PFSK-1 (cell line): ENCODE results near the gene GRHL3.

ENCODE experiments used
- FOXP2 ChIP-seq: optimal IDR thresholded peaks from 2 replicates; pipeline ENCODE3; 2011; ENCODE audit warnings: borderline replicate concordance, control low read depth, inconsistent platforms; ENCODE audit not compliant: insufficient read depth; ENCODE audit errors: extremely low read length, extremely low read depth
- POLR2AphosphoS5 ChIP-seq: IDR thresholded peaks from 2 replicates; pipeline ENCODE4 v1.6.1; 2012; ENCODE audit warnings: low read depth, mild to moderate bottlenecking, control low read depth, low read length, moderate library complexity
- SIN3A ChIP-seq: IDR thresholded peaks from 2 replicates; pipeline ENCODE4 v1.6.1; 2012; ENCODE audit warnings: mild to moderate bottlenecking, low read length, moderate library complexity, borderline replicate concordance; ENCODE audit not compliant: insufficient read depth
- TAF1 ChIP-seq: IDR thresholded peaks from 2 replicates; pipeline ENCODE4 v1.6.1; 2012; ENCODE audit warnings: low read length, control low read depth, borderline replicate concordance; ENCODE audit not compliant: insufficient read depth
- TF ChIP-seq, protein P1 (sequence below), 2 experiments: IDR thresholded peaks; 2 replicates each; pipeline versions ENCODE4 v1.6.1 to v1.8.0; 2011 to 2012; ENCODE audit warnings: low read depth in 2 of 2, low read length in 2 of 2, control low read depth in 1 of 2, inconsistent platforms in 1 of 2, mild to moderate bottlenecking in 1 of 2, moderate library complexity in 1 of 2; ENCODE audit not compliant: insufficient read depth in 1 of 2

The GRHL3 gene

DNA sequence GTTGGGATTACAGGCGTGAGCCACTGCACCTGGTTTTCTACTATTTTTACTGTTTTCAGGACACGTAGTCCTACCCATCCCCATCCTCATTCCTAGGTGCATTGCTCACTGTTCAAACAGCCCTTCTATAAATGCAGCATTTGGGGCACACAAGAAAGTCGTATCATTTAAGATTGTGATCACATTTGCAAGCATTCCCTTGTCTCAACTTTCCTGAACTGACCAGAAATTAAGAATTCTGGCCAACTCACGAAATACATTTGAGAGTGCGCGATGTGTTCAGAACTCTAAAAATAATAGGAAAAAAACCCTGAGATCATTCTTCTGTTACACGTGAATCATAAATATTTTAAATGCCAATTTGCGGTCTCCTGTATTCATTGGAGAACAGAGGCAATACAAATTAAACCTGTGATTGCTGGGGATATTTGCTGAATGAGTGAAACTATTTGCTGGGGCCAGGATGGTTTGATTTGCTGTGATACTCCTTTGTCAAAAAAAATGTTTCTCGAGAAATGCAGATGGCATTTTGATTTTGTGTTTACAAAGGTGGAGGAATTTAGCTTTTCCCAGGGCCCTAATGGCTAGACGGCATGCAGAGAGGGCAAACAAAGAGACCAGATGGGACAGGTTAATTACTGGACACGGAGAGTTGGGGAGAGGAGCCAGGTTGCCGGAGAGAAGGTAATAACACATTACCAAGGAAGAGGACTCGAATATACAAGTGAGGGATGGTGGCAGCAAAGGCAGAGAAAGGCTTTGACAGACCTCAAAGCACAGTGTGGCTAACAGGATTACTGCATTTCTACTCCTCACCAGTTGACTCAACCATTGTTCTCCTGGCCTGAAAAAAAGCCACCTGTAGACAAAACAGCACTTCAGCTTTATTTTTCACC, 56.0 kb downstream of the GRHL3 start:
- TF ChIP-seq, protein P1, sequence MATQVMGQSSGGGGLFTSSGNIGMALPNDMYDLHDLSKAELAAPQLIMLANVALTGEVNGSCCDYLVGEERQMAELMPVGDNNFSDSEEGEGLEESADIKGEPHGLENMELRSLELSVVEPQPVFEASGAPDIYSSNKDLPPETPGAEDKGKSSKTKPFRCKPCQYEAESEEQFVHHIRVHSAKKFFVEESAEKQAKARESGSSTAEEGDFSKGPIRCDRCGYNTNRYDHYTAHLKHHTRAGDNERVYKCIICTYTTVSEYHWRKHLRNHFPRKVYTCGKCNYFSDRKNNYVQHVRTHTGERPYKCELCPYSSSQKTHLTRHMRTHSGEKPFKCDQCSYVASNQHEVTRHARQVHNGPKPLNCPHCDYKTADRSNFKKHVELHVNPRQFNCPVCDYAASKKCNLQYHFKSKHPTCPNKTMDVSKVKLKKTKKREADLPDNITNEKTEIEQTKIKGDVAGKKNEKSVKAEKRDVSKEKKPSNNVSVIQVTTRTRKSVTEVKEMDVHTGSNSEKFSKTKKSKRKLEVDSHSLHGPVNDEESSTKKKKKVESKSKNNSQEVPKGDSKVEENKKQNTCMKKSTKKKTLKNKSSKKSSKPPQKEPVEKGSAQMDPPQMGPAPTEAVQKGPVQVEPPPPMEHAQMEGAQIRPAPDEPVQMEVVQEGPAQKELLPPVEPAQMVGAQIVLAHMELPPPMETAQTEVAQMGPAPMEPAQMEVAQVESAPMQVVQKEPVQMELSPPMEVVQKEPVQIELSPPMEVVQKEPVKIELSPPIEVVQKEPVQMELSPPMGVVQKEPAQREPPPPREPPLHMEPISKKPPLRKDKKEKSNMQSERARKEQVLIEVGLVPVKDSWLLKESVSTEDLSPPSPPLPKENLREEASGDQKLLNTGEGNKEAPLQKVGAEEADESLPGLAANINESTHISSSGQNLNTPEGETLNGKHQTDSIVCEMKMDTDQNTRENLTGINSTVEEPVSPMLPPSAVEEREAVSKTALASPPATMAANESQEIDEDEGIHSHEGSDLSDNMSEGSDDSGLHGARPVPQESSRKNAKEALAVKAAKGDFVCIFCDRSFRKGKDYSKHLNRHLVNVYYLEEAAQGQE (IDR thresholded peaks at IDR 0.05; ENCODE audit: insufficient read depth in 1 of 2, low read depth in 2 of 2, low read length in 2 of 2): no peak
- TF ChIP-seq FOXP2 (no peak), TAF1 (no peak), SIN3A (no peak), POLR2AphosphoS5 (no peak)

DNA sequence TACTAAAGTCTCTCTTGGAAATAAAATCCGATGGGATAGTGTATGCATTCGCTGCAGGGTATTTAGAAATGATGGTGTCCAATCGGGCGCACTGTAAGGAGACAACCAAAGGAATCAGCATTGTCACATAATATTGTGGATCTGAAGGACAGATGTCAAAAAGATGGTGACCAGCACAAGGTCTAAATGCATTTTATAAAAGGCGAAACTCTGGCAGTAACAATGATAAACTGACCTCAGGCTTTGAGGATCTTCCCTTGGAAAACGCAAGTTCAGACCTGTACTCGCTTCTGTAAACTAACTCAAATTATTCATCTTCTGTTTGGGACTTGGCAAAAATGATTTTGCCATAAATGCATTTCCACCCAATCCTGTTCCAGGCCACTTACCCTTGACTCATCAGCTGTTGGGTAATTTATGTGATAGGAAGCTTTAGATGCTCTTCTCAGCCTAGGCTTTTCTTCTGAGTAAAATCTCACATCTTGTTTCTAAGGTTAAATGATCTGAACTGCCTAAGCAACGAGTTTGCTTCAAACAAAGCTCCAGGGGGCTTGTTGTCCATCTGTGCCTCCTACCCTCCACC, 60.7 kb downstream of the GRHL3 start:
- TF ChIP-seq SIN3A (no peak), POLR2AphosphoS5 (no peak)
- TF ChIP-seq, protein P1 (IDR thresholded peaks at IDR 0.05; ENCODE audit: insufficient read depth in 1 of 2, low read depth in 2 of 2, low read length in 2 of 2): no peak

DNA sequence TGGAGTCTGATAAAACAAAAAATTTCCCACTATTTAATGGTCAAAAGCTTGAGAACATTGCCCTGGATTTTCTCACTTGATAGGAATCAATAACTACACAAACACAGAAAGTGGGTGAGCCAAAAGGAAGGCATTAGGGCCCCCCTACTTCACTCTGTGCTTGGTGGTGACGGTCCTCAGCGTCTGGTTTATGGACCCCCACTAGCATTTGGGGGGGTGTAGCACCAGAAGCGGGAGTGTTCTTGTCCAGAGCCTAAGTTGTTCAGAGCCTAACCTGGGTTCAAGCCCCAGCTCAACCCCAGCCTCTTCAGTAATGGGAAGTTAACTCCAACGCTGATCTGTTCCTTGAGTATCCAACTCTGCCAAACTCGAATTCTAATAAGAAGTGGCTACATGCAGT, 61.4 kb downstream of the GRHL3 start:
- TF ChIP-seq SIN3A (no peak), FOXP2 (no peak), TAF1 (no peak), POLR2AphosphoS5 (no peak)
- TF ChIP-seq, protein P1 (IDR thresholded peaks at IDR 0.05; ENCODE audit: insufficient read depth in 1 of 2, low read depth in 2 of 2, low read length in 2 of 2): no peak

DNA sequence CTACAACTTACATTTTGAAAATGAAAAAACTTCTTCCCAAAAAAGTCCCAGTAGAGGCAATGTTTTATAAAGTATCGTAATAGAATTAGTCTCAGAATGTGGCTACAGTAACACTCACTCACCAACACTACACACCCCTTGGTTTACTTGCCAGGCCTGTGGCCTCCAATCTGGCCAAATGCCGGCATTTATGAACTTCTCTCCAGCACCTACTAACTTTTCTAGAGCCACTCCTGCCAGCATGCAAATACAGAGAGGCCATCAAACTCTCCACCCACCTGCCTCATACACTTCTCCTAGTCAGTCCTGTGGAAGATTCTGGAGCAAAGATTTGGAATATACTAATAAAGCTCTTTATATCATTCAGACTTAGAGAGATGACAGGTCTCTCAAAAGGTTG, 62.1 kb downstream of the GRHL3 start:
- TF ChIP-seq SIN3A (no peak), POLR2AphosphoS5 (no peak), FOXP2 (no peak), TAF1 (no peak)
- TF ChIP-seq, protein P1 (IDR thresholded peaks at IDR 0.05; ENCODE audit: insufficient read depth in 1 of 2, low read depth in 2 of 2, low read length in 2 of 2): no peak
